Upper lobe of right lung (tissue), 1 donor: Measurements from ENCODE around the gene SNF8. TPM values are rescaled to one million over a fixed set of nuclear protein-coding genes. Genes with fewer than 3 reads are reported as not detected.
"Not testable (repeated sequence)": the region's sequence is repeated elsewhere in the genome, so short reads cannot be mapped to it uniquely, and the experiment has no call there.

ENCODE experiments used
- ATAC-seq: fragments of 200-7000 bp; cut with Tn5 transposase; one replicate; pipeline ENCODE4 v1.9.1; 2020; ENCODE audit warnings: mild to moderate bottlenecking, moderate library complexity
- DNase-seq: peaks from one replicate; pipeline ENCODE4 v3.0.0-alpha.2; 2020
- H3K27ac ChIP-seq: fragments of 200-600 bp; one replicate; pipeline ENCODE4 v1.8.0; 2022
- H3K27me3 ChIP-seq: fragments of 200-600 bp; one replicate; pipeline ENCODE4 v1.8.0; 2022; ENCODE audit warnings: mild to moderate bottlenecking
- H3K36me3 ChIP-seq: fragments of 200-600 bp; one replicate; pipeline ENCODE4 v1.8.0; 2022
- H3K4me1 ChIP-seq: fragments of 200-600 bp; one replicate; pipeline ENCODE4 v1.8.0; 2022
- H3K4me3 ChIP-seq: fragments of 200-600 bp; one replicate; pipeline ENCODE4 v1.8.0; 2022; ENCODE audit warnings: mild to moderate bottlenecking
- H3K9me3 ChIP-seq: fragments of 200-600 bp; one replicate; pipeline ENCODE4 v1.8.0; 2022
- intact Hi-C: fragments of 100-400 bp; cut with DNase I; formaldehyde crosslinking; loops from one replicate; pipeline ENCODE4 v1.11.0; 2022
- total RNA-seq: library from RNA; stranded (reverse); fragmentation: NEBNext Ultra II Directional; extraction: Animal tissue kit (Norgen Biotek cat#: 25700); gene quantifications from one replicate; pipeline ENCODE4 v1.2.1, GENCODE V29; 2021
- TF ChIP-seq, protein P1 (sequence below): fragments of 200-600 bp; IDR thresholded peaks from one replicate; pipeline ENCODE4 v1.8.0; 2022; ENCODE audit warnings: antibody characterized with exemption
- donor health status: DM: no; HTN: yes; CAD: no; lungs with severe emphysema.

The SNF8 gene
- total RNA-seq, 1 donor from 2014 or later: 78.0 TPM

GRCh38 chr17:48952904-48953303 lies 8.3 kb upstream of the SNF8 start:
- no peak overlapping the region for H3K4me3 ChIP-seq
- H3K27me3 ChIP-seq: peaks cover 28% of the 10 kb centered on the region
- DNase-seq (no peak), ATAC-seq (no peak)
- H3K9me3 ChIP-seq: no peaks in the 10 kb centered on the region
- H3K27ac ChIP-seq: no peak overlapping the region
- intact Hi-C loops: no loop called here
- H3K4me1 ChIP-seq: no peaks in the 10 kb centered on the region
- H3K36me3 ChIP-seq: no peaks in the 10 kb centered on the region
- TF ChIP-seq, protein P1, sequence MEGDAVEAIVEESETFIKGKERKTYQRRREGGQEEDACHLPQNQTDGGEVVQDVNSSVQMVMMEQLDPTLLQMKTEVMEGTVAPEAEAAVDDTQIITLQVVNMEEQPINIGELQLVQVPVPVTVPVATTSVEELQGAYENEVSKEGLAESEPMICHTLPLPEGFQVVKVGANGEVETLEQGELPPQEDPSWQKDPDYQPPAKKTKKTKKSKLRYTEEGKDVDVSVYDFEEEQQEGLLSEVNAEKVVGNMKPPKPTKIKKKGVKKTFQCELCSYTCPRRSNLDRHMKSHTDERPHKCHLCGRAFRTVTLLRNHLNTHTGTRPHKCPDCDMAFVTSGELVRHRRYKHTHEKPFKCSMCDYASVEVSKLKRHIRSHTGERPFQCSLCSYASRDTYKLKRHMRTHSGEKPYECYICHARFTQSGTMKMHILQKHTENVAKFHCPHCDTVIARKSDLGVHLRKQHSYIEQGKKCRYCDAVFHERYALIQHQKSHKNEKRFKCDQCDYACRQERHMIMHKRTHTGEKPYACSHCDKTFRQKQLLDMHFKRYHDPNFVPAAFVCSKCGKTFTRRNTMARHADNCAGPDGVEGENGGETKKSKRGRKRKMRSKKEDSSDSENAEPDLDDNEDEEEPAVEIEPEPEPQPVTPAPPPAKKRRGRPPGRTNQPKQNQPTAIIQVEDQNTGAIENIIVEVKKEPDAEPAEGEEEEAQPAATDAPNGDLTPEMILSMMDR: no peak

- H3K4me1 ChIP-seq: no peaks in the 10 kb centered on the region
- no peak overlapping the region for H3K27ac ChIP-seq
- ATAC-seq (no peak), DNase-seq (no peak)
- intact Hi-C loops: no loop called here
- no peak overlapping the region for H3K4me3 ChIP-seq
- peaks cover 23% of the 10 kb centered on the region for H3K27me3 ChIP-seq
- H3K9me3 ChIP-seq: no peaks in the 10 kb centered on the region
- TF ChIP-seq, protein P1: no peak
- no peaks in the 10 kb centered on the region for H3K36me3 ChIP-seq
These were observed 6.9 kb upstream of the SNF8 start for GRCh38 chr17:48951572-48951971.

DNA sequence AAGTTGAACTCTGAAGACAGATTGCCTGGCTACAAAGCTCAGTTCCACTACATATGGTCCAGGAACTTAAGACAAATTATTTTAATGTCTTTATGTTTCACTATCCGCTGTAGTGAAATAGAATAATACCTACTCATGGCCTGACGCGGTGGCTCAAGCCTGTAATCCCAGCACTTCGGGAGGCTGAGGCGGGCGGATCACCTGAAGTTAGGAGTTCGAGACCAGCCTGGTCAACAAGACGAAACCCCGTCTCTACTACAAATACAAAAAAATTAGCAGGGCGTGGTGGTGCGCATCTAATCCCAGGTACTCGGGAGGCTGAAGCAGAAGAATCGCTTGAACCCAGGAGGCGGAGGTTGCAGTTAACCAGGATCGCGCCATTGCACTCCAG lies 614 bp upstream of the SNF8 start:
- intact Hi-C loops, ATAC-seq, DNase-seq, H3K9me3 ChIP-seq, H3K27me3 ChIP-seq: not testable (repeated sequence)
- Histone ChIP-seq H3K27ac (peak overlapping the region; percentile 90), H3K36me3 (peaks cover 18% of the 10 kb centered on the region), H3K4me1 (peaks cover 20% of the 10 kb centered on the region), H3K4me3 (peak overlapping the region; percentile 69)

GRCh38 chr17:48933035-48933434 lies 11.6 kb downstream of the SNF8 start:
- Histone ChIP-seq H3K36me3 (peaks cover 96% of the 10 kb centered on the region), H3K27me3 (no peaks in the 10 kb centered on the region), H3K27ac (no peak overlapping the region), H3K4me3 (no peak overlapping the region), H3K9me3 (no peaks in the 10 kb centered on the region), H3K4me1 (no peaks in the 10 kb centered on the region)
- ATAC-seq (no peak), DNase-seq (no peak)
- TF ChIP-seq, protein P1: no peak
- intact Hi-C loops: no loop called here

GRCh38 chr17:48930435-48930873 lies 14.2 kb downstream of the SNF8 start:
- Histone ChIP-seq H3K27ac (no peak overlapping the region), H3K36me3 (peaks cover 96% of the 10 kb centered on the region), H3K4me1 (no peaks in the 10 kb centered on the region), H3K27me3 (no peaks in the 10 kb centered on the region), H3K9me3 (no peaks in the 10 kb centered on the region), H3K4me3 (no peak overlapping the region)
- intact Hi-C loops: no loop called here
- ATAC-seq (no peak), DNase-seq (no peak)
- TF ChIP-seq, protein P1: no peak

- ATAC-seq (no peak), DNase-seq (no peak)
- H3K27ac ChIP-seq: no peak overlapping the region
- intact Hi-C loops: no loop called here
- H3K4me3 ChIP-seq: no peak overlapping the region
- no peaks in the 10 kb centered on the region for H3K9me3 ChIP-seq
- no peaks in the 10 kb centered on the region for H3K4me1 ChIP-seq
- H3K27me3 ChIP-seq: no peaks in the 10 kb centered on the region
- peaks cover 96% of the 10 kb centered on the region for H3K36me3 ChIP-seq
- TF ChIP-seq, protein P1: no peak
These were observed 14.9 kb downstream of the SNF8 start for GRCh38 chr17:48929812-48930165.
